ENCODE measurements around the gene C4orf50. TPM values are rescaled to one million over a fixed set of nuclear protein-coding genes. Genes with fewer than 3 reads are reported as not detected.

C4orf50 gene
- total and polyA plus RNA-seq, 9 donors: under 0.01 to 0.02 (median 0.01) TPM; not detected in 4

DNA sequence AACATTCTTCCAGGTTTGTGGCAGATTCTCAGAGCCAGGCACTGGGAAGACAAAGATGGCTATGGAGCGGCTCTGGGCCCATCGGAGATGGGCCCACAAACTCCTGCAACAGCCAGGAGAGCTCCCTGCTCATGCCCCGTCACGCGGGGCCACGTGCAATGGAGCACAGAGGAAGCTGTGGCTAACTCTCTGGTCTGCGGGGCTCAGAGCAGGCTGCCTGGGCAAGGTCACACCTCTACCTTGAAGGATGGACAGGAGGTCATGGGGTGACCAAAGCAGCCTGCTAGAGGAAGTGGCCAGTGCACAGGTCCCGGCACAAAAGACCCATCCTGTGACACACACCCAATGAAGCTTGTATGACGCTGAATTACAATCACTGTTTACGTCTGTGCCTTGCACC is 45.2 kb downstream of the C4orf50 start:
- Histone ChIP-seq H3K9me3 (replicated peaks; ENCODE audit: control insufficient read depth, low read depth, low read length) (no peaks in the 10 kb centered on the region), H3K4me3 (ENCODE audit: low read length) (no peak overlapping the region), H3K36me3 (ENCODE audit: control insufficient read depth, insufficient read depth, low read length) (no peaks in the 10 kb centered on the region), H3K27me3 (ENCODE audit: control insufficient read depth, insufficient read depth, low read length) (peaks cover 22% of the 10 kb centered on the region), H3K27ac (ENCODE audit: low read length) (no peak overlapping the region), H3K4me1 (ENCODE audit: control insufficient read depth, insufficient read depth, low read length) (no peaks in the 10 kb centered on the region)
- 85% methylated on average over 8 of the region's 10 CpGs for WGBS (ENCODE audit: insufficient coverage)
- no peak for DNase-seq

DNA sequence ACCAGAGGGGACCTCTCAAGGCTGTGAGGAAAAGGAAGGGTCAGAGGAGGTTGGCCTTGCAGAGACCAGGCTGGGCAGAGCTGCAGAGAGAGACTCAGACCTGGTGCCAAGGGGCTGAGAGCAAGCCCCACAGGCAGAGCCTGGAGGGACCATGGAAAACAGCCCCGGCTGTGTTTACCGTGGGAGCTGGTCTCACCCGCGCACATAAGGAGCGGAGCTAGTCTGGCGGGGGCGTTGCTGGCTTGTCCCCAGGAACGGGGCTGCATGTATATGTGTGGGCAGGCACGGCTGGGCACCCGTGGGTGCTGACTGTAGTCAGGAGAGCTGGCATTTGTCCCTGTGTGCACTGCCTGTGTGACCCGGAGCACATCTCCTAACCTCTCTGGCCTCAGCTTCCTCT is 45.7 kb downstream of the C4orf50 start:
- no peaks in the 10 kb centered on the region for H3K36me3 ChIP-seq (ENCODE audit: control insufficient read depth, insufficient read depth, low read length)
- DNase-seq: no peak
- no peak overlapping the region for H3K27ac ChIP-seq (ENCODE audit: low read length)
- no peak overlapping the region for H3K4me3 ChIP-seq (ENCODE audit: low read length)
- WGBS (ENCODE audit: insufficient coverage): 80% methylated on average over 9 of the region's 11 CpGs
- H3K9me3 ChIP-seq (replicated peaks; ENCODE audit: control insufficient read depth, low read depth, low read length): no peaks in the 10 kb centered on the region
- no peaks in the 10 kb centered on the region for H3K4me1 ChIP-seq (ENCODE audit: control insufficient read depth, insufficient read depth, low read length)
- peaks cover 22% of the 10 kb centered on the region for H3K27me3 ChIP-seq (ENCODE audit: control insufficient read depth, insufficient read depth, low read length)

GRCh38 chr4:5971078-5971450 is 47.2 kb downstream of the C4orf50 start:
- no peaks in the 10 kb centered on the region for H3K4me1 ChIP-seq (ENCODE audit: control insufficient read depth, insufficient read depth, low read length)
- no peak for DNase-seq
- H3K27ac ChIP-seq (ENCODE audit: low read length): no peak overlapping the region
- no peaks in the 10 kb centered on the region for H3K9me3 ChIP-seq (replicated peaks; ENCODE audit: control insufficient read depth, low read depth, low read length)
- H3K27me3 ChIP-seq (ENCODE audit: control insufficient read depth, insufficient read depth, low read length): peaks cover 19% of the 10 kb centered on the region
- no peak overlapping the region for H3K4me3 ChIP-seq (ENCODE audit: low read length)
- H3K36me3 ChIP-seq (ENCODE audit: control insufficient read depth, insufficient read depth, low read length): no peaks in the 10 kb centered on the region
- WGBS (ENCODE audit: insufficient coverage): 59% methylated on average over 7 of the region's 7 CpGs

GRCh38 chr4:5970381-5971077 is 47.7 kb downstream of the C4orf50 start:
- peaks cover 19% of the 10 kb centered on the region for H3K27me3 ChIP-seq (ENCODE audit: control insufficient read depth, insufficient read depth, low read length)
- H3K27ac ChIP-seq (ENCODE audit: low read length): no peak overlapping the region
- no peaks in the 10 kb centered on the region for H3K4me1 ChIP-seq (ENCODE audit: control insufficient read depth, insufficient read depth, low read length)
- DNase-seq: no peak
- H3K4me3 ChIP-seq (ENCODE audit: low read length): no peak overlapping the region
- 73% methylated on average over 11 of the region's 16 CpGs for WGBS (ENCODE audit: insufficient coverage)
- no peaks in the 10 kb centered on the region for H3K9me3 ChIP-seq (replicated peaks; ENCODE audit: control insufficient read depth, low read depth, low read length)
- H3K36me3 ChIP-seq (ENCODE audit: control insufficient read depth, insufficient read depth, low read length): no peaks in the 10 kb centered on the region

DNA sequence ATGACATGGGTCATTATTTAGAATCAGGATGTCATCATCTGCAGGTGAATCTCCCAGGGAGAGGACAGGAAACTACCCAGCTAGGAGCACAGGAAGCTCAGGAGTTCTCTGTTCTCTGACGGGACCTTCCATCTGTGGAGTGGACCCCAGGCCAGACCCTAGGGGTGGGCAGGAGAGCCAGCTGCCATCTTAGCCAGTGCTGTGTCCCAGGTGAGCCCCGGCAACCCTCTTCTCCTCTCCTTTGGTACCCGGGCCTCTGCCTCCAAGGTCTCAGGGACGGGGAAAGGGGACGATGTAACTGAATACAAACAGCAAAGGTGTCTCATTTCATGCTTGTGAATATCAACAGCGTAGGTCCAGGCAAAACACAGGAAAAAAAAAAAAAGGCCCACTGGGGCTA is 48.5 kb downstream of the C4orf50 start:
- H3K4me3 ChIP-seq (ENCODE audit: low read length): no peak overlapping the region
- H3K9me3 ChIP-seq (replicated peaks; ENCODE audit: control insufficient read depth, low read depth, low read length): no peaks in the 10 kb centered on the region
- H3K27ac ChIP-seq (ENCODE audit: low read length): no peak overlapping the region
- no peak for DNase-seq
- peaks cover 21% of the 10 kb centered on the region for H3K27me3 ChIP-seq (ENCODE audit: control insufficient read depth, insufficient read depth, low read length)
- no peaks in the 10 kb centered on the region for H3K4me1 ChIP-seq (ENCODE audit: control insufficient read depth, insufficient read depth, low read length)
- no peaks in the 10 kb centered on the region for H3K36me3 ChIP-seq (ENCODE audit: control insufficient read depth, insufficient read depth, low read length)
- WGBS (ENCODE audit: insufficient coverage): 60% methylated on average over 4 of the region's 6 CpGs

GRCh38 chr4:5969336-5969735 is 48.9 kb downstream of the C4orf50 start:
- no peaks in the 10 kb centered on the region for H3K36me3 ChIP-seq (ENCODE audit: control insufficient read depth, insufficient read depth, low read length)
- H3K27ac ChIP-seq (ENCODE audit: low read length): no peak overlapping the region
- DNase-seq: no peak
- no peak overlapping the region for H3K4me3 ChIP-seq (ENCODE audit: low read length)
- no CpG with 5 or more reads among the region's 5 CpGs for WGBS (ENCODE audit: insufficient coverage)
- peaks cover 19% of the 10 kb centered on the region for H3K27me3 ChIP-seq (ENCODE audit: control insufficient read depth, insufficient read depth, low read length)
- no peaks in the 10 kb centered on the region for H3K4me1 ChIP-seq (ENCODE audit: control insufficient read depth, insufficient read depth, low read length)
- H3K9me3 ChIP-seq (replicated peaks; ENCODE audit: control insufficient read depth, low read depth, low read length): no peaks in the 10 kb centered on the region

GRCh38 chr4:5968246-5968645 is 50.0 kb downstream of the C4orf50 start:
- H3K27ac ChIP-seq (ENCODE audit: low read length): no peak overlapping the region
- H3K4me3 ChIP-seq (ENCODE audit: low read length): no peak overlapping the region
- peaks cover 18% of the 10 kb centered on the region for H3K27me3 ChIP-seq (ENCODE audit: control insufficient read depth, insufficient read depth, low read length)
- WGBS (ENCODE audit: insufficient coverage): 94% methylated on average over 10 of the region's 10 CpGs
- H3K9me3 ChIP-seq (replicated peaks; ENCODE audit: control insufficient read depth, low read depth, low read length): no peaks in the 10 kb centered on the region
- no peaks in the 10 kb centered on the region for H3K36me3 ChIP-seq (ENCODE audit: control insufficient read depth, insufficient read depth, low read length)
- no peak for DNase-seq
- H3K4me1 ChIP-seq (ENCODE audit: control insufficient read depth, insufficient read depth, low read length): no peaks in the 10 kb centered on the region

- WGBS (ENCODE audit: insufficient coverage): 47% methylated on average over 6 of the region's 6 CpGs
Observed at GRCh38 chr4:5967783-5968182, 50.4 kb downstream of the C4orf50 start.

GRCh38 chr4:5965225-5965624 is 53.0 kb downstream of the C4orf50 start:
- H3K9me3 ChIP-seq (replicated peaks; ENCODE audit: control insufficient read depth, low read depth, low read length): no peaks in the 10 kb centered on the region
- no peak overlapping the region for H3K4me3 ChIP-seq (ENCODE audit: low read length)
- DNase-seq: no peak
- H3K27ac ChIP-seq (ENCODE audit: low read length): no peak overlapping the region
- H3K36me3 ChIP-seq (ENCODE audit: control insufficient read depth, insufficient read depth, low read length): no peaks in the 10 kb centered on the region
- 85% methylated on average over 9 of the region's 9 CpGs for WGBS (ENCODE audit: insufficient coverage)
- H3K4me1 ChIP-seq (ENCODE audit: control insufficient read depth, insufficient read depth, low read length): no peaks in the 10 kb centered on the region
- peaks cover 20% of the 10 kb centered on the region for H3K27me3 ChIP-seq (ENCODE audit: control insufficient read depth, insufficient read depth, low read length)

More at GRCh38 chr4:5967783-5968182, 50.4 kb downstream of the C4orf50 start:
- Histone ChIP-seq H3K27ac (ENCODE audit: low read length) (no peak overlapping the region), H3K27me3 (ENCODE audit: control insufficient read depth, insufficient read depth, low read length) (peaks cover 18% of the 10 kb centered on the region), H3K4me3 (ENCODE audit: low read length) (no peak overlapping the region), H3K36me3 (ENCODE audit: control insufficient read depth, insufficient read depth, low read length) (no peaks in the 10 kb centered on the region), H3K4me1 (ENCODE audit: control insufficient read depth, insufficient read depth, low read length) (no peaks in the 10 kb centered on the region), H3K9me3 (replicated peaks; ENCODE audit: control insufficient read depth, low read depth, low read length) (no peaks in the 10 kb centered on the region)
- DNase-seq: no peak

DNA sequence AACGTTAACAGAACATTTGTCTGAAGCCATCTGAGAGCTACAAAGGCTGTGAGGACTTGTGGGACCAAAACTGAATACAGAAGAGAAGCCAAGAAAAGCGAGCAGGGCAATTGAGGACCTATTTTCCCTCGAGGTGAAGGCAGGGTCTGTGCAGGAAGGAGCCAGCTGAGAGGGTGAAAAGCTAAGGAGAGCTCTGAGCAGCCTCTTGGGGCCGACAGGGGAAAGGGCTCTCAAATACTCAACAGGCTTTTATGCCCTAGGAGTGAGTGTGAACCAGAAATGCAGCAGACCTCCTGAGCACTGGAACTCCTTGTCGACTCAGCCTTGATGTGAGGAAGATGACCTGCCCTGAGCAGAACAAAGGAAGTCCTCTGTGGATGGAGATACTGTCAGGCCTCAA is 54.2 kb downstream of the C4orf50 start:
- Histone ChIP-seq H3K9me3 (replicated peaks; ENCODE audit: control insufficient read depth, low read depth, low read length) (no peaks in the 10 kb centered on the region), H3K4me3 (ENCODE audit: low read length) (no peak overlapping the region), H3K27me3 (ENCODE audit: control insufficient read depth, insufficient read depth, low read length) (peaks cover 23% of the 10 kb centered on the region), H3K36me3 (ENCODE audit: control insufficient read depth, insufficient read depth, low read length) (no peaks in the 10 kb centered on the region), H3K27ac (ENCODE audit: low read length) (no peak overlapping the region), H3K4me1 (ENCODE audit: control insufficient read depth, insufficient read depth, low read length) (no peaks in the 10 kb centered on the region)
- no peak for DNase-seq
- WGBS (ENCODE audit: insufficient coverage): 23% methylated on average over 4 of the region's 5 CpGs

- H3K4me1 ChIP-seq (ENCODE audit: control insufficient read depth, insufficient read depth, low read length): no peaks in the 10 kb centered on the region
- peaks cover 25% of the 10 kb centered on the region for H3K27me3 ChIP-seq (ENCODE audit: control insufficient read depth, insufficient read depth, low read length)
- no peaks in the 10 kb centered on the region for H3K9me3 ChIP-seq (replicated peaks; ENCODE audit: control insufficient read depth, low read depth, low read length)
- WGBS (ENCODE audit: insufficient coverage): no CpG with 5 or more reads among the region's 2 CpGs
- no peak for DNase-seq
- no peak overlapping the region for H3K4me3 ChIP-seq (ENCODE audit: low read length)
- H3K27ac ChIP-seq (ENCODE audit: low read length): no peak overlapping the region
- no peaks in the 10 kb centered on the region for H3K36me3 ChIP-seq (ENCODE audit: control insufficient read depth, insufficient read depth, low read length)
Observed at GRCh38 chr4:5963611-5964010, 54.6 kb downstream of the C4orf50 start.
